Kidney (tissue), 14 donors: ENCODE measurements around the gene LRRC8E. TPM values are rescaled to one million over a fixed set of nuclear protein-coding genes. Genes with fewer than 3 reads are reported as not detected.

Experiments used
- DNase-seq, 5 donors: peaks; one replicate each; pipeline ENCODE4 v3.0.0-alpha.2; 2013 to 2020
- FAIRE-seq: peaks from 2 replicates; lab custom pipeline; 2012; peaks lifted over from hg19 to GRCh38; lab: Jason Lieb, UNC
- H3K27ac ChIP-seq, 2 donors: one replicate each; pipeline ENCODE4 v1.7.0; 2013; ENCODE audit warnings: low read depth in 2 of 2, low read length in 2 of 2, inconsistent platforms in 1 of 2
- H3K27me3 ChIP-seq: one replicate; pipeline ENCODE4 v1.7.1; 2013; ENCODE audit warnings: low read length, inconsistent platforms; ENCODE audit not compliant: control insufficient read depth, insufficient read depth
- H3K36me3 ChIP-seq, 3 donors: one replicate each; pipeline versions ENCODE4 v1.7.0 to v1.7.1; 2013; ENCODE audit warnings: low read length in 3 of 3, control low read depth in 1 of 3, inconsistent platforms in 1 of 3; ENCODE audit not compliant: insufficient read depth in 3 of 3, control insufficient read depth in 2 of 3
- H3K4me1 ChIP-seq, 3 donors: one replicate each; pipeline versions ENCODE4 v1.7.0 to v1.7.1; 2013; ENCODE audit warnings: low read length in 3 of 3, inconsistent platforms in 1 of 3, low read depth in 1 of 3; ENCODE audit not compliant: control insufficient read depth in 2 of 3, insufficient read depth in 2 of 3
- H3K4me3 ChIP-seq, 3 donors: one replicate each; pipeline versions ENCODE4 v1.7.0 to v1.8.1; 2013; ENCODE audit warnings: low read length in 3 of 3, control low read depth in 1 of 3, inconsistent platforms in 1 of 3
- H3K9ac ChIP-seq, 3 donors: one replicate each; pipeline versions ENCODE4 v1.7.0 to v1.7.1; 2013; ENCODE audit warnings: low read length in 3 of 3, control low read depth in 1 of 3, inconsistent platforms in 1 of 3
- H3K9me3 ChIP-seq, 3 donors: one replicate each; pipeline versions ENCODE4 v1.7.0 to v1.7.1; 2013; ENCODE audit warnings: low read length in 3 of 3, control low read depth in 1 of 3, inconsistent platforms in 1 of 3; ENCODE audit not compliant: control insufficient read depth in 2 of 3, insufficient read depth in 1 of 3
- CTCF ChIP-seq: IDR thresholded peaks from 3 replicates; pipeline ENCODE4 v1.5.1; 2012; ENCODE audit warnings: mild to moderate bottlenecking, moderate library complexity, borderline replicate concordance; ENCODE audit not compliant: insufficient read depth; ENCODE audit errors: extremely low read depth
- intact Hi-C: fragments of 100-400 bp; cut with DNase I; formaldehyde crosslinking; loops from one replicate; pipeline ENCODE4 v1.11.1; 2022
- polyA plus RNA-seq: library from polyadenylated mRNA; stranded (reverse); fragments of 350-450 nt; fragmentation: Illumina TruSeq; extraction: RNeasy Lipid Tissue Mini Kit (QIAGEN cat#74804); gene quantifications from one replicate; pipeline ENCODE4 v1.2.3, GENCODE V29; 2014; ENCODE audit warnings: low read depth, low replicate concordance; ENCODE audit not compliant: insufficient read depth
- total RNA-seq: library from RNA; stranded (reverse); fragmentation: NEBNext Ultra II Directional; extraction: Animal tissue kit (Norgen Biotek cat#: 25700); gene quantifications from one replicate; pipeline ENCODE4 v1.2.1, GENCODE V29; 2021
- donor health status: control.
- donor health status: control.
- donor health status: control.
- donor health status: control.
- donor health status: control.
- donor health status: DM: yes; HTN: yes; CAD: no.
- donor health status: Normal renal cell carcinoma (clear cell type).

Gene LRRC8E
- total and polyA plus RNA-seq, 2 donors from 2014 or later: 2.2 to 9.1 TPM

GRCh38 chr19:7925171-7925851, 37.0 kb downstream of the LRRC8E start:
- H3K27me3 ChIP-seq: no peaks in the 10 kb centered on the region
- peaks cover 0 to 30% (median 11%) of the 10 kb centered on the region in 3 donors for H3K4me1 ChIP-seq
- TF ChIP-seq CTCF: peak; percentile 65
- H3K27ac ChIP-seq: no peak overlapping the region
- DNase-seq (peak; percentile 90 to 95 (median 92)), FAIRE-seq (no peak)
- H3K9me3 ChIP-seq: no peaks in the 10 kb centered on the region
- H3K36me3 ChIP-seq: peaks cover 0 to 11% (median 0%) of the 10 kb centered on the region in 3 donors
- intact Hi-C loops: no loop called here
- H3K9ac ChIP-seq: no peak overlapping the region
- peak overlapping the region in 1 of 3 donors; percentile 16 for H3K4me3 ChIP-seq

DNA sequence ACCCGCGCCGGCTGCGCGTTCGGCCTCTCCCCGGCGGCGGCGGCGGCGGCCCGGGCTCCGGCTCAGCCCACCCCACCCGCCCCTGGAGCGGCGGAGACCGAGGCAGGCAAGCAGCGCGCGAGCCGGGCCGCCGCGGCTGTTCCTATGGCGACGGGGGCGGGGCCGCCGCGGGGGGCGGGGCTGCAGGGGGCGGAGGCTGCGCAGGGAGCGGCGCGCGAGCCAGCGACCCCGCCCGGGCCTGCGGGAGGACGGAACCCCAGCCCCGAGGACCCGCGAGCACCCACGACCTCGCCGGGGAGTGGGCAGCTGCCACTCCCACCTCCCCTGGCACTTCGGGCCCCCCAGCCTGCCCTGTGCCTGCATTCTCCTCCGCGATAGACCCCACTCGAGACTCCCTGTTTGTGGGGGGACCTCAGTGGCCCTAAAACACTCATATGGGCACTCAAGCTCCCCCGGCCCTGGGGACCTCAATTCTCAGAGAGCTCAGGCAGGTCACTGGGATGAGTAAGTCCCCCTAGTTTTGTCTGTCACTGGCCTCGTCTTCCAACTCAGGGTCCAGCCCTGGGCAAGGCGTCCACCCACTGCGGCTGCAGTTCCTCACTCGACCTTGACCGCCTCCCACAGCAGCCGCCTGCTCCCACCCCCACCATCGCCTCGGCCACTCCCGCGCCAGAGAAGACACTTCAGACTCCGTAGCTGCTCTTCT, 37.9 kb downstream of the LRRC8E start, which contains the start of gene CTXN1:
Gene CTXN1 (minus strand): TSS at position 115 of the 706 bp plus-strand sequence. CDS start 597 bp downstream, outside the sequence.
- intact Hi-C loops: no loop called here
- no peaks in the 10 kb centered on the region for H3K27me3 ChIP-seq
- H3K9me3 ChIP-seq: no peaks in the 10 kb centered on the region
- H3K36me3 ChIP-seq: peaks cover 0 to 13% (median 0%) of the 10 kb centered on the region in 3 donors
- H3K27ac ChIP-seq: no peak within 1 kb of the TSS
- peak within 1 kb of the TSS; percentile 20 to 52 (median 45) for H3K4me3 ChIP-seq
- FAIRE-seq: no peak
- peak; percentile 78 to 91 (median 82) for DNase-seq
- H3K9ac ChIP-seq: no peak within 1 kb of the TSS
- no peak for TF ChIP-seq CTCF
- H3K4me1 ChIP-seq: peaks cover 0 to 27% (median 9%) of the 10 kb centered on the region in 3 donors

DNA sequence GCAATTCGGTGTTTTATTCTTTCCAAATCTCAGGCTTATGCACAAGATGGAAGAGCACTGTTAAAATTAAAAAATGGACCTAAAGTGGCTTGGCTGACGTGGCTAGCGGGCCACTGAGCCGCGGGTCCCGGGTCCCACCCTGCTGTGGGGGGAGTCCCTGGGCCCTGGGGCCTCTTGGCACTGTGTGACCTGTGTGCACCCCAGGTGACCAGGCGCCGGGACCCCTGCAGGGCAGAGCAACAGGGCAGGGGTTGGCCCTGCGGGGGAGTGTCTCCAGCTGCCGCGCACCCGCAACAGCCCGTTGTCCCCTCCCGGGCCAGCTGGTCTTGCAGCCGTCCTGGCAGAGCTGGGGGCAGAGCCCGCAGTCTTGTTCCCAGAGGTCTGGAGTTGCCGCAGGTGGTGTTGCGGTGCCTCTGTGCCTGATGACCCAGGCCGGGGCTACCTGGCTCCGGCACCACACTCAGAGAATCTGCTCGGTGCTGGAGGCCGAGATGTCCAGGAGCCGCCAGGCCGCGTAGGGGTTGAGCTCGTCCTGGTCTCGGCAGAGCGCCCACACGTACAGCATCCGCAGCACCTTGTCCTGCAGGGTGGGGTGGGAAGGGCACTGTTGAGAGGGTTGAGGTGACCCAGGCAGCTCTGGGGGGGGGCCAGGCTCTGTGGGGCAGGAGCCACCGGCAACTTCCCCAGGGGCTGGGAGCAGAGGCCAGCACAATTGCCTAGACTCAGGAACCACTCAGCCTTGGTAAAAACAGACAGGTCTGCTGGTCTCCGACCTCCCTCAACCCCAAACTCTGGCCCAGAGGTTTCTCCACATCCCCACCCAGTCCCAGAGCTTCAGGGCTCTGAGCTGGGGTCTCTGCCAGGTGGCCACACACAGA, 38.7 kb downstream of the LRRC8E start:
- Histone ChIP-seq H3K4me3 (peak overlapping the region in 1 of 3 donors; percentile 52), H3K27me3 (no peaks in the 10 kb centered on the region), H3K9me3 (no peaks in the 10 kb centered on the region), H3K27ac (no peak overlapping the region), H3K9ac (no peak overlapping the region), H3K36me3 (peaks cover 0 to 16% (median 2%) of the 10 kb centered on the region in 3 donors), H3K4me1 (peaks cover 0 to 20% (median 5%) of the 10 kb centered on the region in 3 donors)
- DNase-seq (peak in 4 of 5 donors; percentile 36 to 84 (median 61)), FAIRE-seq (no peak)
- TF ChIP-seq CTCF: no peak
- intact Hi-C loops: no loop called here
